Left hindlimb (tissue), 1 donor: Measurements from ENCODE around the gene MIA.
"Not testable (repeated sequence)": the region's sequence is repeated elsewhere in the genome, so short reads cannot be mapped to it uniquely, and the experiment has no call there.

Experiments
- DNase-seq: peaks from one replicate; pipeline ENCODE4 v3.0.0-alpha.2; 2018

The MIA gene

GRCh38 chr19:40781140-40781539 is 5.8 kb downstream of the MIA start:
- no peak for DNase-seq

DNA sequence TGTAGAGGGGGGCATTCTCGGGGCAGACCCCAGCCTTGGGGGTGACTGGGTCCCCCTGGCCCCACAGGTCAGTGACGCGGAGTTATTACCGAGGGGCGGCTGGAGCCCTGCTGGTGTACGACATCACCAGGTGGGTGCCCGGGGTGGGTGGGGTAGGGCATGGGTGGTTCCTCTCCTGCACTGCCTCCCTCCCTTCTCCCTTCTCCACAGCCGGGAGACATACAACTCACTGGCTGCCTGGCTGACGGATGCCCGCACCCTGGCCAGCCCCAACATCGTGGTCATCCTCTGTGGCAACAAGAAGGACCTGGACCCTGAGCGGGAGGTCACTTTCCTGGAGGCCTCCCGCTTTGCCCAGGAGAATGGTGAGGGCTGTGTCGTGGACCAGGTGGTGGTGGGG is 8.4 kb downstream of the MIA start:
- no peak for DNase-seq

- DNase-seq = not testable (repeated sequence)
Measured at GRCh38 chr19:40784146-40784545, 8.8 kb downstream of the MIA start.

DNA sequence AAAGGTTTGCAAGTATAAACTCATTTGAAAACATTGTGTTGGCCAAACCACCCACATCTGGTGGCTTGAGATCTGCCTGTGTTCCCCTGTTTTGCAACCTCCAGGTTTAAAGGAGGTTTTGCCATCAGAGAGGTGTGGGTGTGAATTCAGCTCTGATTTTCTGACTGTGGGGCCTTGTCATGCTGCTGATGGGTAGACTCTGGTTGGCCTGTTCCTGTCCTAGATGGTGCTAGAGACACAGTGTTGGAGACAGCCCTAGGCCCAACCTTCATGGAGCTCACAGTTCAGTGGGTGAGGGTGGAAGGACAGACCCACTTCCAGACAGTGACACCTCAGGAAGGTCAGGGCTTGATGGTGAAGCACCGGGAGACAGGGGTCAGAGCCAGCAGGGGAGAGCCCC is 10.2 kb downstream of the MIA start:
- DNase-seq = no peak

GRCh38 chr19:40786060-40787037 is 11.0 kb downstream of the MIA start:
- DNase-seq = no peak

DNA sequence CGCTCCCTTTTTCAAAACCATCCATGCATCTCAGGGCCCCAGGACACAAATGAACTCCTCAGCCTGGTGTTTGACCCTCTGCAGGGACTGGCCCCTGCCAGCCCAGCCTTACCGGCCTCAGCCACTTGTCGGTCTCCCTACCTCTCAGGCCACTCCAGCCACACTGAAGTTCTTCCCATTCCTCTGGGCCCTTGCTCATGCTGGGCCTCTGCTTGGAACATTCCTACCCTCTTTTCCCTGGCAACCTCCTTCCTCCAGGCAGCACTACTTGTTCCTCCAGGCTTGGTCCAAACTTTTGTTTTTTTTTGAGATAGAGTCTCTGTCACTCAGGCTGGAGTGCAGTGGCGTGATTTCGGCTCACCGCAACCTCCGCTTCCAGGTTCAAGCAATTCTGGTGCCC is 16.0 kb downstream of the MIA start:
- no peak for DNase-seq

- no peak for DNase-seq
Measured at GRCh38 chr19:40791996-40792395, 16.7 kb downstream of the MIA start.

DNA sequence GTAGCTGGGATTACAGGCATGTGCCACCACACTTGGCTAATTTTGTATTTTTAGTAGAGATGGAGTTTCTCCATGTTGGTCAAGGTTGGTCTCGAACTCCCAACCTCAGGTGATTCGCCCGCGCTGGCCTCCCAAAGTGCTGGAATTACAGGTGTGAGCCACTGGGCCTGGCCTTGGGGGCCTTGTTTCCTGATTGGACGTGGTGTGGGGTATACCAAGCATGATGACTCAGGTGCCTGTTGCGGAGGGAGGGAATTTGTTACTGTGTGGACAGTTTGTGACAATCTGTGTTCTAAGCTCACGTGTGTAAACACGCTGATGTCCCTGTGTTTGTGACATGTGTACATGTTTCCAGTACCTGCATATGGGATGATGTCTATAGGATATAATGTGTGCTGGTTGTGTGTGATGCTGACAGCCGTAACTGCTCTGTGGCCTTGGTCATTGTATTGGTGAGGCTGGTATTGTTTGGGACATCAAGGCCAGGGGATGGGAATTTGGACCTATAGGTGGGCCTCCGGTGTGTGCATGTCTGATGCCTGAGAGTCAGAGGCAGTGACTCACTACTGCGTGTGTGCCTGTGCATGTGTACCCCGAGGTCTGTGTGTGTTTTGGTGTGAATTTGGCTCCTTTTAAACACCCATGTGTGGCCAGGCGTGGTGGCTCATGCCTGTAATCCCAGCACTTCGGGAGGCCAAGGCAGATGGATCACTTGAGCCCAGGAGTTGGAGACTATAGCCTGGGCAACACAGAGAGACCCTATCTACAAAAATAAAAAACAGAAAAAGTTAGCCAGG is 22.0 kb downstream of the MIA start:
- no peak for DNase-seq

DNA sequence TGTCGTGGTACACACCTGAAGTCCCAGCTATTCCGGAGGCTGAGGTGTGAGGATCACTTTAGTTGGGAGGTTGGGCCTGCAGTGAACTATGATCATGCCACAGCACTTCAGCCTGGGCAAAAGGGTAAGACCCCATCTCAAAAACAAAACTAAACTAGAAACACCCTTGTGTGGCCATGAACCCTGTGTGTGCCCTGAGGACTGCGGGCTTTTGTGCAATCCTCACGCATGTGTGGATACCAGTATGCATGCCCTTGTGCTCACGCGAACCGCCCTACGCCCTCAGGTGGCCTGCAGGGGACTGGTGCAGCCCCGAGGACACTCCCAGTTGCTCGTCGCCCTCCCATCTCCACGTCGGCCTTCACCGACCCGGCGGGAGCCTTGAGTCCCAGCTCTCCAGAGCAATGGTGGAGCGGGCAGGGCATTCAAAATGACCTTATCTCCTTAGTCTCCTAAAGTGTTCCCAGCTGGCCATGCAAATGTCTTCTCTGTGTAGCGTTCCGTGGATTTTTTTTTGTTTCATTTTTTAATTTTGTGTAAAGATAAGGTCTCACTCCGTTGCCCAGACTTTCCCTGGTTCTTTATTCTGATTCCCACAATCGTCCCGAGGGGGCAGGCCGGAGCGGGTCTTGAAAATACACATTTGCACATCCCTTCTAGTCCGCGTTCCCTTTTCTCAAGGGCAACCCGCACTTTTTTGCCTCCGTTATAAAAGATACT is 22.8 kb downstream of the MIA start:
- DNase-seq = peak; percentile 68

DNA sequence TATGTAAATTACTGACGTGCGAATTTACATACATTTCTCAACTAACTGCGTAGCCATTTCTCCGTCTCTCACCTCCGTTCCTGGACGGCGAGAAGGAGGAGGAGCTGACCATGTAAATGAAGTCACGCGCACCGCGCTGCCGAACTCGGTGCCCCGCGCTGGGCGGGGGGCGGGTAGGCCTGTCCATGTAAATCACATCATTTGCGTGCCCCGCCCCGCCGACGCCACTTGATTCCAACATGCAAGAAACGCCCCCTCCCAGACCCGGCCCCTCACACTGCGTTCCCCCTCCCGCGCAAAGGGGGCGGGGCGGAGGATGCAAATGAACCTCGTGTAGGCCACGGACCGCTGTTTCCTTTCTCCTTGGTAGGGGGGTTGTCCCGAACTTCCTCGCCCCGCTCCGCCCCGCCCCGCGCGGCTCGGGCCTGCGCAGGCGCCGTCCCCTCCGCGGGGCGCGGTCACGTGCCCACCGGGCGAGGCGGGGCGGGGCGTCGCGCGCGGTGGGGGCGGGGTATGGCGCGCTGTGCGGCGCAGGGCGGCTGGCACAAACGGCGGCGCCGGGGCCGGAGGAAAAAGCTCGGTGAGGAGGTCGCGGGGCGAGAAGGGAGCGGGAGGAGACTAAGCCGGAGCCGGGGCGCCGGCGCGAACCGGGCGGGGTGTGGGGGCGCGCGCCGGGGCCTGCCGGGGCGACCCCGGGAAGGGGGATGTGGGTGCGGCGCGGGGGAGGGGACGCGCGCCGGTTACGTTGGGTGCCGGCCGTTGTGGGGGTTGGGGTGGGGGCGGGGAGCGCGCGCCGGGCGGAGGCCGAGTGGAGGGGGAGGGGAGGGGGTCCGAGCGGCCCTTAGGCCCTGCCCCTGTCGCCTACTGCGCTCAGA is 23.6 kb downstream of the MIA start, which contains the start of gene EGLN2:
TSS of gene EGLN2 (plus strand) at position 509 of the 875 bp plus-strand sequence. CDS start 1,382 bp downstream, outside the sequence.
- peak; percentile 100 for DNase-seq

DNA sequence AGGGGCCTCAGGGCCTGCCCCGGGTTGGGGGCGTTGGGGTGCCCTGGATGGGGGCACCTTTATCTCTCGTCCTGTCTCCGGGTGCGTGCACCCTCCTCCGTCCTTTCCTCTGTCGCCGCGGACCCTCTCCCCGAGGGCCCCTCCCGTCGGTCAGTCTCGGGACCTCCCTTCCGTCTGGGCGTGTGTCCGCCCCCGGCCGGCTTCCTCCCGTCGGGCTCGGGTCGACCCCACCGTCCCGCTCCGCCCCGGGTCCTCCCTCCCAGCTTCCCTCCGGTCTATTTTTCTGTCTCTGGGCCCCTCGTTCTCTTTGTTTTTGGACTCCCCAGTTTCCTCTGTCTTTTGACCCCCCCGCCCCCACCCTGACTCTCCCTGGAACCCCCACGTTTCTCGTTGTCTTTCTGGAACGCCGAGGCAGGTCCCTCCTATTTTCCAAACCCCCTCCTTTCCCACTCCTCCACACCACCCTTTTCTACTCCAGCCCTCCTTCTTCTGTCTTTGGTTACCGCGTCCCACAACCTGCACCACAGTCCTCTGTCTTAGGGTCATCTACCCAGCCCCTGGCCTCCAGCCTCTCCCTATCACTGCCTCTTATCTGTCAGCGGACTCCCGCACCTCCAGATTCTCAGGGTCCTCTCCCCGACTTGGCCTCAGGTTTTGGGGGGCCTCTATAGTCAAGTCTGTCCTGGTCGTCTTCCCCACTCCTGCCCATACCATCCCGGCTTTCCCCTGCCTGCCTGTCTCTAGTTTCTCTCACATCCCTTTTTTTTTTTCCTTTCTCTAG is 24.4 kb downstream of the MIA start:
- DNase-seq = peak; percentile 72

DNA sequence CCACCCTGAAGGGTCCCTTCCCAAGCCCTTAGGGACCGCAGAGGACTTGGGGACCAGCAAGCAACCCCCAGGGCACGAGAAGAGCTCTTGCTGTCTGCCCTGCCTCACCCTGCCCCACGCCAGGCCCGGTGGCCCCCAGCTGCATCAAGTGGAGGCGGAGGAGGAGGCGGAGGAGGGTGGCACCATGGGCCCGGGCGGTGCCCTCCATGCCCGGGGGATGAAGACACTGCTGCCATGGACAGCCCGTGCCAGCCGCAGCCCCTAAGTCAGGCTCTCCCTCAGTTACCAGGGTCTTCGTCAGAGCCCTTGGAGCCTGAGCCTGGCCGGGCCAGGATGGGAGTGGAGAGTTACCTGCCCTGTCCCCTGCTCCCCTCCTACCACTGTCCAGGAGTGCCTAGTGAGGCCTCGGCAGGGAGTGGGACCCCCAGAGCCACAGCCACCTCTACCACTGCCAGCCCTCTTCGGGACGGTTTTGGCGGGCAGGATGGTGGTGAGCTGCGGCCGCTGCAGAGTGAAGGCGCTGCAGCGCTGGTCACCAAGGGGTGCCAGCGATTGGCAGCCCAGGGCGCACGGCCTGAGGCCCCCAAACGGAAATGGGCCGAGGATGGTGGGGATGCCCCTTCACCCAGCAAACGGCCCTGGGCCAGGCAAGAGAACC is 25.1 kb downstream of the MIA start:
- no peak for DNase-seq

DNA sequence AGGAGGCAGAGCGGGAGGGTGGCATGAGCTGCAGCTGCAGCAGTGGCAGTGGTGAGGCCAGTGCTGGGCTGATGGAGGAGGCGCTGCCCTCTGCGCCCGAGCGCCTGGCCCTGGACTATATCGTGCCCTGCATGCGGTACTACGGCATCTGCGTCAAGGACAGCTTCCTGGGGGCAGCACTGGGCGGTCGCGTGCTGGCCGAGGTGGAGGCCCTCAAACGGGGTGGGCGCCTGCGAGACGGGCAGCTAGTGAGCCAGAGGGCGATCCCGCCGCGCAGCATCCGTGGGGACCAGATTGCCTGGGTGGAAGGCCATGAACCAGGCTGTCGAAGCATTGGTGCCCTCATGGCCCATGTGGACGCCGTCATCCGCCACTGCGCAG is 25.7 kb downstream of the MIA start:
- no peak for DNase-seq

DNA sequence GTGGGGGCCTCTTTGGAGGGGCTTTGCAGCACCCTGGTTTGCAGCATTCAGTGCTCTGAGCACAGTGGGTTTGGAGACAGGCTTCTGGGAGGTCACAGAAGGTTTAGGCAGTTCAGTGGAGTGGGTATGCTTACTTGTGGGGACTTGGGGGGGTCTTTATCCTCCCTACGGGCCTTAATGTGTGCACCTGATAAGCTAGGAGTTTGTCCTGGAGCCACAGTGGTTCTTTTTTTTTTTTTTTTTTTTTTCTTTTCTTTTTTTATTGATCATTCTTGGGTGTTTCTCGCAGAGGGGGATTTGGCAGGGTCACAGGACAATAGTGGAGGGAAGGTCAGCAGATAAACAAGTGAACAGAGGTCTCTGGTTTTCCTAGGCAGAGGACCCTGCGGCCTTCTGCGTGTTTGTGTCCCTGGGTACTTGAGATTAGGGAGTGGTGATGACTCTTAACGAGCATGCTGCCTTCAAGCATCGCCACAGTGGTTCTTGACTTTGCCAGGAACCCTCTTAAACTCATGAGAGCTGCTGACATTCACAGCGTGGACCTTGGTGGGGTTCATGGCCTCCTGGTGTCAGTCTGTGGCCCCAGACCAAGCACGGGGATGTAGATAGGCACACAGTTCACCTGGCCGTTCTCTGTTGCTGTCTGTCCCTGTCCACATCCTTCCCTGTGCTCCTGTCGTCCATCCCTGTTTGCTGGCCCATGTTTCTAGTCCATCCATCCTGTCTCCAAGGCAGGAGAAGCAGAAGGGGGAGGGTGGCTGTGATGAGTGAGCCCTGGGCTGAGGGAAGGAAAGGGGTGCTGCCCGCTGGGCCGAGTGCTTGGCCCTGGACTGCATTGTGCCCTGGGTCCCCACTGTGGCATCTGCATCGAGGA is 26.3 kb downstream of the MIA start:
- DNase-seq = no peak

- no peak for DNase-seq
Measured at GRCh38 chr19:40802300-40803169, 27.2 kb downstream of the MIA start.

GRCh38 chr19:40803170-40803856 is 28.0 kb downstream of the MIA start:
- no peak for DNase-seq

DNA sequence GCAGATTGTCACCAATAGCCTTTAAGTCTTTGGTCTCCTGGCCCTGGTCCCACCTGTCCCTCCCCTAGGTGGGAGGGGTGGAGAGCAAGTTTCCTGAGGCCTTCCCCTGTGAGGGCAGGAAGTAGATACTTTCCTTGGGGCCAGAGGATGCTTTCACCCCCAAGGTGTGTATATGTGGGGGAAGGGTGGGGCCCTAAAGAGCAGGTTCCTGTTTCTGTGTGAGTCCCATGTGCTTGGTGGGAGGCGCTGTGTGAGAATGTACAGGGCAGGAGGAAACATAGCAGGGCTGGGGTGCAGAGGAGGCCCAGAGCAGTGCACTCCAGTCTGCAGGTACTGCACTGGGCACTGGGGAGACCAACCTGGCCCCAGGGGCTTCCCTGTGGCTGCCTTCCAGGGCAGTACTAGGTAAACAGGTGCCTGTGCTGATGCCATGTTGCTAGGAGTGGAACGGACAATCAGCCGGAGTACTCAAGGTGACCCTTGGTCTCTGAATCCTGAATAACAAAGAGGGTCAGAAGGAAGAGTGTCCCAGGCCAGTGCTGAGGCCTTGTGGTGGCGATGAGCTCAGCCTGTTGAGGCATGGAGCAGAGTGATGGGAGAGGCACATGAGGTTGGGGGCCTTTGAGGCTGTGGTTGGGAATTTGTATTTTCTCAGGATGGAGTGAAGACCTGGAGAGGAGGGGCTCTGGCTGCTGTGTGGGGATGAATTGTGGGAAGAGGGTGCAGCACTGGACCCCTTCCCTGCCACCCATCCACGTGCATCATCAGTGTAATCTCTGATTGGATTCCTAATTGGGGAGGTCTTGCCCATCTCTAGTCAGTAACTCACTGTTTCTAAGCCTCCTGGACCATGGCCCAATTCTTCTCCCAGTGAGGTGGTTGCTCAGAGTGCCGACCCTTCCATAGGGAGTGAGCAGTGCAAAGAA is 28.8 kb downstream of the MIA start:
- DNase-seq = no peak
